HepG2 (cell line): ENCODE measurements around the gene CHFR. TPM values are rescaled to one million over a fixed set of nuclear protein-coding genes. Genes with fewer than 3 reads are reported as not detected.

ENCODE experiments used
- ATF5 ChIP-seq: sonication (generic); formaldehyde crosslinking; IDR thresholded peaks from 2 replicates; pipeline ENCODE4 v1.4.0; 2020; ENCODE audit warnings: mild to moderate bottlenecking, low read depth, missing genetic modification reagents
- HNF4A ChIP-seq: sonication (generic); formaldehyde crosslinking; IDR thresholded peaks from 2 replicates; pipeline ENCODE4 v1.4.0; 2020; ENCODE audit warnings: missing genetic modification reagents
- HOXD1 ChIP-seq: sonication (generic); formaldehyde crosslinking; IDR thresholded peaks from 2 replicates; pipeline ENCODE4 v1.5.0; 2020; ENCODE audit warnings: missing genetic modification reagents
- ISX ChIP-seq: sonication (generic); formaldehyde crosslinking; conservative IDR thresholded peaks from 2 replicates; pipeline ENCODE4 v1.5.0; 2020; ENCODE audit warnings: missing genetic modification reagents
- KLF11 ChIP-seq: IDR thresholded peaks from 2 replicates; pipeline ENCODE4 v1.6.1; 2016; ENCODE audit warnings: missing compliant biosample characterization
- MEF2D ChIP-seq: sonication (generic); formaldehyde crosslinking; IDR thresholded peaks from 2 replicates; pipeline ENCODE4 v1.5.1; 2020; ENCODE audit warnings: mild to moderate bottlenecking, missing genetic modification reagents
- NR1H2 ChIP-seq: sonication (generic); formaldehyde crosslinking; IDR thresholded peaks from 2 replicates; pipeline ENCODE4 v1.8.1; 2022; ENCODE audit warnings: low read depth, missing genetic modification reagents, borderline replicate concordance
- ONECUT2 ChIP-seq: sonication (generic); formaldehyde crosslinking; IDR thresholded peaks from 2 replicates; pipeline ENCODE4 v1.4.0; 2020; ENCODE audit warnings: missing genetic modification reagents
- POGZ ChIP-seq: sonication (generic); formaldehyde crosslinking; IDR thresholded peaks from 2 replicates; pipeline ENCODE4 v1.4.0; 2020; ENCODE audit warnings: mild to moderate bottlenecking, missing genetic modification reagents
- RFXAP ChIP-seq: sonication (generic); formaldehyde crosslinking; IDR thresholded peaks from 2 replicates; pipeline ENCODE4 v1.4.0; 2020; ENCODE audit warnings: missing genetic modification reagents, borderline replicate concordance
- SKI ChIP-seq: fragments of 450-650 bp; IDR thresholded peaks from one replicate; pipeline ENCODE4 v1.6.1; 2018; ENCODE audit warnings: mild to moderate bottlenecking; ENCODE audit not compliant: partially characterized antibody
- SRF ChIP-seq: IDR thresholded peaks from 2 replicates; pipeline ENCODE4 v1.6.1; 2011; ENCODE audit warnings: mild to moderate bottlenecking, low read depth, low read length, moderate library complexity
- STAG1 ChIP-seq: sonication (generic); formaldehyde crosslinking; IDR thresholded peaks from 2 replicates; pipeline ENCODE4 v1.4.0; 2020; ENCODE audit warnings: missing genetic modification reagents
- TP53 ChIP-seq: sonication (generic); formaldehyde crosslinking; conservative IDR thresholded peaks from 2 replicates; pipeline ENCODE4 v1.4.0; 2020; ENCODE audit warnings: missing genetic modification reagents
- ZBTB25 ChIP-seq: IDR thresholded peaks from 2 replicates; pipeline ENCODE4 v1.6.1; 2018; ENCODE audit warnings: missing genetic modification reagents
- ZBTB49 ChIP-seq: sonication (generic); formaldehyde crosslinking; IDR thresholded peaks from 2 replicates; pipeline ENCODE4 v1.4.0; 2020; ENCODE audit warnings: missing genetic modification reagents, borderline replicate concordance
- ZFAT ChIP-seq: sonication (generic); formaldehyde crosslinking; conservative IDR thresholded peaks from 2 replicates; pipeline ENCODE4 v1.8.1; 2023; ENCODE audit warnings: missing genetic modification reagents, inconsistent platforms
- ZNF205 ChIP-seq: IDR thresholded peaks from 2 replicates; pipeline ENCODE4 v1.6.1; 2018; ENCODE audit warnings: missing biosample characterization, missing genetic modification reagents
- ZNF263 ChIP-seq: sonication (generic); formaldehyde crosslinking; IDR thresholded peaks from 2 replicates; pipeline ENCODE4 v1.4.0; 2020; ENCODE audit warnings: missing genetic modification reagents
- ZNF414 ChIP-seq: sonication (generic); formaldehyde crosslinking; IDR thresholded peaks from 2 replicates; pipeline ENCODE4 v1.5.0; 2020; ENCODE audit warnings: missing genetic modification reagents
- ZNF460 ChIP-seq: sonication (generic); formaldehyde crosslinking; IDR thresholded peaks from 2 replicates; pipeline ENCODE4 v1.5.1; 2020; ENCODE audit warnings: missing genetic modification reagents, mild to moderate bottlenecking, borderline replicate concordance
- ZNF614 ChIP-seq: IDR thresholded peaks from 2 replicates; pipeline ENCODE4 v1.6.1; 2018; ENCODE audit warnings: missing biosample characterization, missing genetic modification reagents, inconsistent platforms, borderline replicate concordance
- ZNF746 ChIP-seq: sonication (generic); formaldehyde crosslinking; IDR thresholded peaks from 2 replicates; pipeline ENCODE4 v1.8.0; 2022; ENCODE audit warnings: mild to moderate bottlenecking, missing genetic modification reagents
- ZNF75D ChIP-seq: sonication (generic); formaldehyde crosslinking; IDR thresholded peaks from 2 replicates; pipeline ENCODE4 v1.8.1; 2023; ENCODE audit warnings: missing genetic modification reagents, mild to moderate bottlenecking, borderline replicate concordance
- ZNF790 ChIP-seq: sonication (generic); formaldehyde crosslinking; IDR thresholded peaks from 2 replicates; pipeline ENCODE4 v1.8.0; 2022; ENCODE audit warnings: missing genetic modification reagents, mild to moderate bottlenecking, borderline replicate concordance
- ZNF816 ChIP-seq: sonication (generic); formaldehyde crosslinking; IDR thresholded peaks from 2 replicates; pipeline ENCODE4 v1.8.0; 2022; ENCODE audit warnings: missing genetic modification reagents, mild to moderate bottlenecking, borderline replicate concordance
- ZSCAN9 ChIP-seq: IDR thresholded peaks from 2 replicates; pipeline ENCODE4 v1.6.1; 2016; ENCODE audit warnings: borderline replicate concordance
- polyA plus RNA-seq, 8 experiments: library from polyadenylated mRNA; depleted of rRNA in 3 of 8; stranded (reverse) in 7 of 8; unstranded in 1 of 8; fragments of >200 nt; fragmentation: Illumina TruSeq in 4 of 8; extraction: Trizol in 4 of 8; gene quantifications; 2 replicates each; pipeline versions ENCODE4 v1.2.1 to v1.2.3, GENCODE V29; 2011 to 2016; ENCODE audit warnings: low read depth in 4 of 8, missing spikeins in 1 of 8, mixed read lengths in 1 of 8; ENCODE audit not compliant: insufficient read depth in 1 of 8
- total RNA-seq, 5 experiments: library from RNA; depleted of rRNA; stranded (reverse); fragments of >200 nt; fragmentation: Illumina TruSeq; extraction: Trizol; gene quantifications; 2 replicates each; pipeline ENCODE4 v1.2.3, GENCODE V29; 2016; ENCODE audit warnings: low read depth in 1 of 5

The CHFR gene
- total and polyA plus RNA-seq, 2 of the 13 experiments (the other 11 are each of a cell fraction or from before 2014, with no cell fraction given), result 21.4 to 21.5 TPM

GRCh38 chr12:132828706-132829534 lies 58.5 kb downstream of the CHFR start, which contains the start of gene GOLGA3 (continued):
- TF ChIP-seq ZNF614 (CRISPR knock-in tag) (no peak), HOXD1 (CRISPR knock-in tag) (no peak), ZNF263 (CRISPR knock-in tag) (no peak), ZBTB25 (CRISPR knock-in tag) (peak; percentile 93), ATF5 (no peak), ZNF75D (no peak), ZNF790 (CRISPR knock-in tag) (no peak), ZFAT (CRISPR knock-in tag) (no peak), TP53 (CRISPR knock-in tag) (no peak; the same call in 1 of the 2 replicates), RFXAP (no peak), ZNF205 (CRISPR knock-in tag) (no peak), KLF11 (CRISPR knock-in tag) (no peak), ONECUT2 (CRISPR knock-in tag) (no peak), SRF (peak; percentile 52; the same call in 1 of the 2 replicates), ZNF746 (CRISPR knock-in tag) (peak; percentile 43; the same call in 1 of the 2 replicates), POGZ (peak; percentile 68), ZSCAN9 (CRISPR knock-in tag) (0 out of 2 replicates have a peak, but pooled peaks have one; percentile 36), STAG1 (CRISPR knock-in tag) (no peak), ZNF816 (CRISPR knock-in tag) (no peak), ZNF414 (peak; percentile 62; the same call in 1 of the 2 replicates), SKI (no peak), ISX (CRISPR knock-in tag) (no peak; the same call in 1 of the 2 replicates), ZNF460 (CRISPR knock-in tag) (no peak; the same call in 1 of the 2 replicates), NR1H2 (CRISPR knock-in tag) (no peak), HNF4A (CRISPR knock-in tag) (peak; percentile 37; the same call in 1 of the 2 replicates), MEF2D (CRISPR knock-in tag) (no peak; the same call in 1 of the 2 replicates), ZBTB49 (no peak; the same call in 1 of the 2 replicates)
